Endothelial cell of umbilical vein (primary cell): ENCODE measurements around the gene SULT1E1.

Experiments used
- EZH2 ChIP-seq: IDR thresholded peaks from 2 replicates; pipeline ENCODE4 v1.6.1; 2012; ENCODE audit warnings: borderline replicate concordance, low read depth, mild to moderate bottlenecking, moderate library complexity, low read length, inconsistent platforms; ENCODE audit not compliant: severe bottlenecking
- FOS ChIP-seq: IDR thresholded peaks from 2 replicates; pipeline ENCODE4 v1.6.1; 2011; ENCODE audit warnings: mild to moderate bottlenecking, low read length, moderate library complexity, borderline replicate concordance; ENCODE audit not compliant: insufficient read depth
- GATA2 ChIP-seq: IDR thresholded peaks from 2 replicates; pipeline ENCODE4 v1.7.0; 2011; ENCODE audit warnings: low read depth, mild to moderate bottlenecking, moderate library complexity, mixed read lengths, low read length; ENCODE audit not compliant: insufficient read length, insufficient read depth
- JUN ChIP-seq: IDR thresholded peaks from 2 replicates; pipeline ENCODE4 v1.6.1; 2011; ENCODE audit warnings: borderline replicate concordance, low read depth; ENCODE audit not compliant: insufficient read length, insufficient read depth
- POLR2A ChIP-seq: IDR thresholded peaks from 2 replicates; pipeline ENCODE4 v1.6.1; 2012; ENCODE audit warnings: low read depth, mild to moderate bottlenecking, control low read depth, low read length
- POLR2AphosphoS5 ChIP-seq: IDR thresholded peaks from 2 replicates; pipeline ENCODE4 v1.6.1; 2012; ENCODE audit warnings: low read depth, mild to moderate bottlenecking, control low read depth, low read length, moderate library complexity; ENCODE audit not compliant: insufficient read depth
- TF ChIP-seq, protein P1 (sequence below), 2 donors: IDR thresholded peaks; 1 replicate in 1 of 2; 2 replicates in 1 of 2; pipeline ENCODE4 v1.5.1; 2011; ENCODE audit warnings: low read length in 2 of 2, mild to moderate bottlenecking in 2 of 2, moderate library complexity in 2 of 2, control low read depth in 1 of 2, inconsistent platforms in 1 of 2, low read depth in 1 of 2; ENCODE audit not compliant: insufficient read depth in 1 of 2; ENCODE audit errors: extremely low read depth in 1 of 2
- TF ChIP-seq, protein P2 (sequence below): IDR thresholded peaks from 2 replicates; pipeline ENCODE4 v1.6.1; 2011; ENCODE audit not compliant: insufficient read depth, insufficient read length

DNA sequence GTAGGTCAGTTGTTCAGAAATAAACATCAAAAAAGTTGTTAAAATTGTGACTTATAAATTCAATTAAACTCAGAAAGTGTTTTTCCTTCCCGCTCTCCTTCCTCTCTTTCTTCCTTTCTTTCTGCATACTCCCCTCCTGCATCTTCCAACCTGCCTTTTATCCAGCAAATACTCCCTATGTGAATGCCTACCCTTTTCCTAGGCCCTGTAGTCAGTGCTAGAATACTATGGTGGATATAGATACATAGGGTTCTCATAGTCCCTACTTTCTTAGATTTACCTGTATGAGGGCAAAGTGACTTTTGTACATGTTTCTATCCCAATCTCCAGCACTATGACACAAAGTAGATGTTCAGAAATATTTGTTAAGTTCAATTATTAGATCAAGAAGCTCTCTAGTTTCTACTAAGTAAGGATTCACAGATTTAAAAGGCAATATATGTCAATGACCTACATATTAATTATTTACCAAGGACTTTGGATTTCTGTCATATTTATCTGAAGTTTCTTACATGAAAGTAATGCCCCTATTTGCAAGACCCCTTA, 732 bp downstream of the SULT1E1 start:
- TF ChIP-seq POLR2A (no peak), FOS (no peak), JUN (no peak), EZH2 (no peak), POLR2AphosphoS5 (no peak), GATA2 (no peak)
- TF ChIP-seq, protein P1, sequence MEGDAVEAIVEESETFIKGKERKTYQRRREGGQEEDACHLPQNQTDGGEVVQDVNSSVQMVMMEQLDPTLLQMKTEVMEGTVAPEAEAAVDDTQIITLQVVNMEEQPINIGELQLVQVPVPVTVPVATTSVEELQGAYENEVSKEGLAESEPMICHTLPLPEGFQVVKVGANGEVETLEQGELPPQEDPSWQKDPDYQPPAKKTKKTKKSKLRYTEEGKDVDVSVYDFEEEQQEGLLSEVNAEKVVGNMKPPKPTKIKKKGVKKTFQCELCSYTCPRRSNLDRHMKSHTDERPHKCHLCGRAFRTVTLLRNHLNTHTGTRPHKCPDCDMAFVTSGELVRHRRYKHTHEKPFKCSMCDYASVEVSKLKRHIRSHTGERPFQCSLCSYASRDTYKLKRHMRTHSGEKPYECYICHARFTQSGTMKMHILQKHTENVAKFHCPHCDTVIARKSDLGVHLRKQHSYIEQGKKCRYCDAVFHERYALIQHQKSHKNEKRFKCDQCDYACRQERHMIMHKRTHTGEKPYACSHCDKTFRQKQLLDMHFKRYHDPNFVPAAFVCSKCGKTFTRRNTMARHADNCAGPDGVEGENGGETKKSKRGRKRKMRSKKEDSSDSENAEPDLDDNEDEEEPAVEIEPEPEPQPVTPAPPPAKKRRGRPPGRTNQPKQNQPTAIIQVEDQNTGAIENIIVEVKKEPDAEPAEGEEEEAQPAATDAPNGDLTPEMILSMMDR (IDR thresholded peaks at IDR 0.05; ENCODE audit: extremely low read depth in 1 of 2, insufficient read depth in 1 of 2, low read depth in 1 of 2, low read length in 2 of 2) = no peak
- TF ChIP-seq, protein P2, sequence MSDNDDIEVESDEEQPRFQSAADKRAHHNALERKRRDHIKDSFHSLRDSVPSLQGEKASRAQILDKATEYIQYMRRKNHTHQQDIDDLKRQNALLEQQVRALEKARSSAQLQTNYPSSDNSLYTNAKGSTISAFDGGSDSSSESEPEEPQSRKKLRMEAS = no peak
